ENCODE measurements around the gene FERMT3.

DNA sequence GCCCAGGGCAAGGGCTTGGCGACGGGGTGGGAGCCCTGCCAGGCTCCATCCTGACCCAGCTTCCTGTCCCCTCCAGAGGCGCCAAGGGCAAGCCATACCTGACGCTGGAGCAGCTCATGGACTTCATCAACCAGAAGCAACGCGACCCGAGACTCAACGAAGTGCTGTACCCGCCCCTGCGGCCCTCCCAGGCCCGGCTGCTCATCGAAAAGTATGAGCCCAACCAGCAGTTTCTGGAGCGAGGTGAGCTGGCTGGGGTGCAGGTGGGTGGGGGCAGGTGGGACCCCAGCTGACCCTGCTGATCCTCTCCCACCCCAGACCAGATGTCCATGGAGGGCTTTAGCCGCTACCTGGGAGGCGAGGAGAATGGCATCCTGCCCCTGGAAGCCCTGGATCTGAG lies 49.8 kb downstream of the FERMT3 start:
- TF ChIP-seq POLR2A (IDR thresholded peaks at IDR 0.05): no peak
- TF ChIP-seq POLR2AphosphoS5 (IDR thresholded peaks at IDR 0.05): no peak
